DMS153 (cell line): ENCODE measurements around the gene RPTOR.

Source experiments
- DNase-seq: peaks from one replicate; lab custom pipeline; 2025; lab: John Stamatoyannopoulos, UW

RPTOR gene

DNA sequence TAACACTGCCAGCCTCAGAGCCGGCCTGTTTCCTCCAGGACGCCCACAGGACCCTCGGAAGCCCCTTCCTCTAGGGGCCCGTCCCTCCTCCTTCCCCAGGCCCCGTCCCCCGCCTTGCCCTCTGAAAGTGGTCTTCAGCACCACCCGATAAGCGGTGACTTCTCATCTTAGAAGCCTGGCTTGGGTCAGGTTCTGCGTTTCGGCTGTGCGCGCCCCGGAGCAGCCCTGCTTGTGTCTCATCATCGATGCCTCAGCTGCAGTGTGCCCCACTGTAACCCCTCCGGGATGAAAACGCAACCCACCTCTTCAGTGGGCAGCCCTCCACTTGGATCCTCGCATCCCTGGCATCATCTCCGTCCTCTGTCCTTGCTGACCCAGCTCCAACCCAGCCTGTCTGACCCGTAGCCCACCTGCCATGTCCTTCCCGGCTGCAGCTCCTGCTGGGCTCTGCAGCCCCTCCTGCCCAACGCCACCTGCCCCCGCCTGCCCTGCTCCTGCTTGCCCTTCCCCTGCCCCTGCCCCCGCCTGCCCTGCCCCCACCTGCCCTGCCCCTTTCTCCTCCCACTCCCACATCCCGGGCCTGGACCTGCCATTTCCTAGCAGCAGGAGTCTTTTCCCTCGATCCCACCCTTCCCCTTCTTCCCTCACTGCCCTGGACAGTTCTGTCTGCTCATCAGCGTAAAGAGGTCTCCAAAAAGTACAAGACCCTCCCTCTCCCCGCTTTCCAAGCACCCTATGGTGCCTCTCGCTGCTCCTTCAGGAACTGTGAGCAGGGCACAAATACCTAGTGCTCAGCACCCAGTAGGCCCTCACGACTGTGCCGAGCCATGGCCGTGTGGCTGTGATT is 334.5 kb downstream of the RPTOR start:
- no peak for DNase-seq

GRCh38 chr17:80879723-80880647 is 335.3 kb downstream of the RPTOR start:
- no peak for DNase-seq

GRCh38 chr17:80880648-80880985 is 336.0 kb downstream of the RPTOR start:
- DNase-seq: no peak

- DNase-seq: no peak
Observed at GRCh38 chr17:80881306-80881705, 336.7 kb downstream of the RPTOR start.

- no peak for DNase-seq
Observed at GRCh38 chr17:80882323-80882722, 337.7 kb downstream of the RPTOR start.

DNA sequence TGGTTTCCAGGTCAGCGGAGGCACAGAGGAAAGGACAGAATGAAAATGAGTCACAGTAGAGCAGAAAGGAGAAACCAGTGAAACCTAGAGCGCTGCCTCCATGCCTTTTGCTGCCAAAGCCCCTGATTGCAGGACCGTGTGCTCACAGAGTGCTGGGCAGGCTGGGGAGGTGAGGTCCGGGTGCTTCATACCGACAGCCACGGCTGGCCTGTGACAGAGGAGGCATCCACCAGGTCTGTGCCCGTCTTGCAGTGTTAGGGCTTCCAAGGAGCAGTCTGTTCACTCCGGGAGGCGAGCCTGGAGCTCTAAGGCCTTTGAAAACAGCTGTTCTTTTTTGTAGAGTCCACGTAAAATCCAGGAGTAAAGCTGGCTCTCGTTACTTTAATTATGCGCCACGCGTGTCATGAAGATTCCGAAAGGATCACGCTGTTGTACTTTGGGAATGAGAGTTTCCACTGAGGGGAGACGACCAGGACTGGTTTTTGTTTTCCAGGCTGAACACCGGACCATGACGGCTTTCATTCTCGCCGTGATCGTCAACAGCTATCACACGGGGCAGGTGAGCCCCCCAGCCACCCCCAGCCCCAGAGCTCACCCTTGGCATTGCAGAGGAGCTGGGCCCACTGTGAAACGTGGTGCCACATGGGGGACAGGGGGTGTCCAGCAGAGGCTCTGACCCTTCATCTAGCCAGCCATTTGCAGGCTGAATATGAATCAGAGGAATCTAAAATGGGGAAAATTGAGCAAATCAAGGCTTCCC is 338.5 kb downstream of the RPTOR start:
- no peak for DNase-seq

DNA sequence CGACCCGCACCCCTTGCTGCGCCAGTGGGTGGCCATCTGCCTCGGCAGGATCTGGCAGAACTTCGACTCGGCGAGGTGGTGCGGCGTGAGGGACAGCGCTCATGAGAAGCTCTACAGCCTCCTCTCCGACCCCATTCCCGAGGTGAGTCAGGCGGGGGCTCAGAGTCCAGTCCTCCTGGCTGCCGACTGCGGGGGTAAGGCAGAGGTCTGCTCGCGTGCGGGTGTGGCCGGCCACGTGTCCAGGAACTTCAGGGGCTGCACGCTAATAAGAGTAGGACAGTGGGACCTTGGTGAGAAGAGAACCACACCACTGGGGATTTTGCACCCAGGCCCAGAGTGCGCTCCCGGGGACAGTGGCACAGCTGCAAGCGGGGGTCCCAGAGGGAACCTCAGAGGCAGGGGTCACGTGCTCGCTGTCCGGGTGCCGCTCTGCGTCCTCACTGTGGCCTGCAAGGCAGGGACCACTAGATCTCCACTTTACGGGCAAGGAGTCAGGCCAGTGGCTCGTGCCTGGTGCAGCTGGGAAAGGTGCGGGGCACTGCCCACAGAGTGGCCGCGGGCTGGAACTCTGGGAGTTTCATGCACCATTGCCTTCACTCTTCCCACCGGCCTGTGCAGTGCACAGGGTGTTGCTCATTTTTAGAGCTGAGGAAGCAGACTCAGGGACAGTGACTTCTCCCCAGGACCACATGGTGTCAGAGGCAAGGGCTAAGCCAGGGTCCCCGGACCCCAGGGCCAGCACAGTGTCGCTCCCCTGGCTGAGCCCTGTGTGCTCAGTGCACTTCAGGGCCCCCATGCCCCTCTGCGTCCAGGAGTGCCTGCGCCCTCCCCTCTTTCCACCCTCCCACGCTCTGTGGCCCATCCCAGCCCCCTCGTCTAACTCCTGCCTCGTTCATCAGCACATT is 339.4 kb downstream of the RPTOR start:
- DNase-seq: no peak

GRCh38 chr17:80884811-80885210 is 340.2 kb downstream of the RPTOR start:
- DNase-seq: no peak

DNA sequence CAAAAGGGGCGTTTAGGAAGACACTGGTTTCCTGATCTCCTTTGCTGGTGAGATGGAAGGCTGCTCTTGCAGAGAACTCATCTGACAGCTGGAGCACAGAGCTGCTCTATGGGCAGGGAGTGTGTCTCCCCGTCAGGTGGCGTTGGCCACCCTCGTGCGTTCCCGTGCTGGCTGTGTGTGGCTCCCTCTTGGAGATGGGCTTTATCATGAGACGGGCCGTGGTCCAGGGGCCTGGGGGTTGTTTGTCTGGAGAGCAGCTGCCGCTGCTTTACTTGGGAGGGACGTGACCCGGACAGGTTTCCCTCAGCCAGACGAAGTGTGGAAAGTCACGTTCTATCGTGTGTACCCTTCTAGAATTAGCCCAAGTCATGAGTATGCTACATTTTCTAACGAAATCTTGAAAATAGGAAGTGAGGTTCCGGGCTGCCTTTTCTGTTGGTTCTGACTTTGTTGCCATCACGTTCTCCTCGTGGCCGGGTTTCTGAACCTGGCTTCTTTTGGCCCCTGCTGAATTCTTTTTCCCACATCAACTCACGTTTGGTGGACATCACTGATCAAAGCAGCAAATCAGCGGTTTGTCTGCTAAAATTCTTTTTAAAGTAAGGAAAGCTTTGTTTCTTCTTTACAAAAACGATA is 341.4 kb downstream of the RPTOR start:
- DNase-seq: no peak

GRCh38 chr17:80886641-80887573 is 342.3 kb downstream of the RPTOR start:
- DNase-seq: no peak

GRCh38 chr17:80887639-80888175 is 343.1 kb downstream of the RPTOR start:
- DNase-seq: no peak

GRCh38 chr17:80888276-80889160 is 343.9 kb downstream of the RPTOR start:
- DNase-seq: no peak

DNA sequence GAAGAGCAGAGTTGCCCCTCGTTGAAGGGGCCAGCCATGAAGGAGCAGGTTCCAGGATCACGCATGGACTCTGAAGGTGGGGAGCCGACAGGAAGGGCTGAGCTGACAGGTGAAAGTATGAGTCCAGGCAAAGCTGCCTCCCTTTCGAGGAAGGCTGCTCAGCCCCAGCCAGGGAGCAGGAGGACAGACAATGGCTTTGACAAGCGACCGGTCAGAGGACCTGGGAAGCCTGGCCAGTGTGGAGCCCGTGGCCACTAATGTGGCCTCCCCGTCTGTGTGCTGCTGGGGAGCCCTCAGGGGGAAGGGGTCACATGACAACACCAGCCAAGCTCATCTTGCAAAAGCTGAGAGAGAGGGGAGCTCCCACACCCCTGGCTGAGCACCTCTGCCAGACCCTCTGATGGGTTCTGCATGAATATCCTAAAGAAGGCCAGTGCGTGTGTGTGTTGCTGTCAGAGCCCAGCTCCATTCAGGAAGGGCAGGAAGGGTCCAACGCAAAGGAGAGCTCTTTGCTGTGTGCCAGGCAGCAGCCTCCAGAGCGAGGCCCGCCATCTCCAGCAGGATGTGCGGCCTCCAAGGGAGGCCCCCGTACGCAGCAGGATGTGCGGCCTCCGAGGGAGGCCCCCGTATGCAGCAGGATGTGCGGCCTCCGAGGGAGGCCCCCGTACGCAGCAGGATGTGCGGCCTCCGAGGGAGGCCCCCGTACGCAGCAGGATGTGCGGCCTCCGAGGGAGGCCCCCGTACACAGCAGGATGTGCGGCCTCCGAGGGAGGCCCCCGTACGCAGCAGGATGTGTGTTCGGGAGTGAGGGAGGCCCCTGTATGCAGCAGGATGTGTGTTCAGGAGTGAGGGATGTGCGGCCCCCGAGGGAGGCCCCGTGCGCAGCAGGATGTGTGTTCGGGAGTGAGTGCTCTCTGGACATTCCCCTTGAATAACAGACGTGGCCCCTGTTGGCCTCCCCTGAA is 344.9 kb downstream of the RPTOR start:
- no peak for DNase-seq

GRCh38 chr17:80890196-80890920 is 345.7 kb downstream of the RPTOR start:
- no peak for DNase-seq

DNA sequence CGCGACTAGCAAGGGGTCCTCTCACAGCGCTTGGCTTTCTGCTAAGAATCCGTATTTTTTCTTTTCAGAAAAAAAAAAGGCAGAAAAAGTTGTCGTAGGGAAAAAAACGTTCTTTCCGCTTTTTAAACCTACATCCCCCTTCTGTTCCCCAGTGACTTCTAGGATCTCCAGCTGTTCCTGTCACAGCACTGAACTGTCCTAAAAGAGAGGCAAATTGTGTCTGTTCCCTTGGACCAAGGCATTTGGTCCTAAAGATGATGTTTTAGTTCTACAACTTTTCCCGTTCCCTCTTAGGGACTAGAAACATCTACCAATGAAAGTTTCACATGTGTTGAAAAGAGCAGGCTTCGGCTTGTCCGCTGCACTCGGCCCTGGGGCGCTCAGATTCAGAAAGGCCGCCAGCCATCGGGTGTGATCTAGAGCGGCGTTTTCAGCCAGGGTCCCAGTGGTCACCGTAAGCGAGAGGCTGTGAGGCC is 346.3 kb downstream of the RPTOR start:
- no peak for DNase-seq

- no peak for DNase-seq
Observed at GRCh38 chr17:80891397-80892018, 346.9 kb downstream of the RPTOR start.
